A673 (cell line): Measurements from ENCODE around the gene CLCN7. TPM values are rescaled to one million over a fixed set of nuclear protein-coding genes. Genes with fewer than 3 reads are reported as not detected.

Experiments
- BruUV-seq: library from RNA; stranded (reverse); fragments of 400-500 nt; replicated peaks from 2 replicates; lab custom pipeline; 2021; lab: Mats Ljungman, UMichigan
- CTCF ChIA-PET: fragments of 300-600 bp; sonication (Branson Sonifier 250); formaldehyde crosslinking; loops from one replicate; lab custom pipeline; 2022; ENCODE audit warnings: antibody characterized with exemption; lab: Charles Lee
- POLR2A ChIA-PET: fragments of 300-600 bp; sonication (Branson Sonifier 250); formaldehyde crosslinking; loops from one replicate; lab custom pipeline; 2022; ENCODE audit warnings: antibody characterized with exemption; ENCODE audit not compliant: low non-redundant PET; lab: Charles Lee
- DNase-seq: peaks from one replicate; pipeline ENCODE4 v3.0.0-alpha.2; 2015; ENCODE audit warnings: low spot score
- H3K27ac ChIP-seq: fragments of 200-600 bp; sonication (generic); 2 replicates; pipeline ENCODE4 v1.5.1; 2016; ENCODE audit warnings: mixed run types, low read depth, mild to moderate bottlenecking, mixed read lengths, antibody characterized with exemption, low read length; ENCODE audit not compliant: poor library complexity, severe bottlenecking
- H3K27me3 ChIP-seq: fragments of 200-600 bp; sonication (generic); replicated peaks from 2 replicates; pipeline ENCODE4 v1.6.1; 2017; ENCODE audit warnings: mixed run types, low read depth, mild to moderate bottlenecking, mixed read lengths, antibody characterized with exemption, low read length; ENCODE audit not compliant: insufficient read depth, poor library complexity
- H3K36me3 ChIP-seq: fragments of 200-600 bp; sonication (generic); 2 replicates; pipeline ENCODE4 v1.6.1; 2016; ENCODE audit warnings: mixed run types, mild to moderate bottlenecking, mixed read lengths, antibody characterized with exemption, low read length; ENCODE audit not compliant: insufficient read depth, poor library complexity, severe bottlenecking
- H3K4me1 ChIP-seq: fragments of 200-600 bp; sonication (generic); 2 replicates; pipeline ENCODE4 v1.6.1; 2017; ENCODE audit warnings: mixed run types, mild to moderate bottlenecking, mixed read lengths, antibody characterized with exemption, low read length; ENCODE audit not compliant: insufficient read depth, poor library complexity, severe bottlenecking
- H3K4me3 ChIP-seq: fragments of 200-600 bp; sonication (generic); 2 replicates; pipeline ENCODE4 v1.5.1; 2016; ENCODE audit warnings: low read depth, mixed run types, mild to moderate bottlenecking, mixed read lengths, low read length; ENCODE audit not compliant: poor library complexity, severe bottlenecking
- H3K9me3 ChIP-seq: fragments of 200-600 bp; sonication (generic); 2 replicates; pipeline ENCODE4 v1.6.1; 2016; ENCODE audit warnings: mixed run types, low read depth, mild to moderate bottlenecking, mixed read lengths, antibody characterized with exemption, low read length; ENCODE audit not compliant: poor library complexity, severe bottlenecking
- EZH2 ChIP-seq: fragments of 200-600 bp; sonication (generic); IDR thresholded peaks from 2 replicates; pipeline ENCODE4 v1.6.1; 2017; ENCODE audit warnings: borderline replicate concordance, low read depth, mild to moderate bottlenecking, mixed read lengths, antibody characterized with exemption, low read length; ENCODE audit not compliant: poor library complexity, severe bottlenecking
- intact Hi-C: fragments of 100-400 bp; cut with micrococcal nuclease; formaldehyde crosslinking; loops from one replicate; pipeline ENCODE4 v1.10.0; 2022; ENCODE audit not compliant: unreplicated experiment
- total RNA-seq: library from RNA; stranded (reverse); gene quantifications from 2 replicates; pipeline ENCODE4 v1.2.3, GENCODE V29; 2021
- TF ChIP-seq, protein P1 (sequence below): fragments of 300-800, 200-600 bp; sonication (generic); conservative IDR thresholded peaks from 2 replicates; pipeline ENCODE4 v1.5.1; 2017; ENCODE audit warnings: low read depth, mild to moderate bottlenecking, antibody characterized with exemption, low read length, moderate library complexity, mixed read lengths

CLCN7 gene
- total RNA-seq, 1 experiment from 2014 or later: 89.3 TPM

GRCh38 chr16:1397779-1398178, 77.0 kb downstream of the CLCN7 start:
- Histone ChIP-seq H3K4me1 (no peaks in the 10 kb centered on the region), H3K27ac (no peak overlapping the region), H3K27me3 (no peaks in the 10 kb centered on the region), H3K4me3 (no peak overlapping the region), H3K36me3 (no peaks in the 10 kb centered on the region), H3K9me3 (no peaks in the 10 kb centered on the region)
- TF ChIP-seq EZH2: no peak
- TF ChIP-seq, protein P1, sequence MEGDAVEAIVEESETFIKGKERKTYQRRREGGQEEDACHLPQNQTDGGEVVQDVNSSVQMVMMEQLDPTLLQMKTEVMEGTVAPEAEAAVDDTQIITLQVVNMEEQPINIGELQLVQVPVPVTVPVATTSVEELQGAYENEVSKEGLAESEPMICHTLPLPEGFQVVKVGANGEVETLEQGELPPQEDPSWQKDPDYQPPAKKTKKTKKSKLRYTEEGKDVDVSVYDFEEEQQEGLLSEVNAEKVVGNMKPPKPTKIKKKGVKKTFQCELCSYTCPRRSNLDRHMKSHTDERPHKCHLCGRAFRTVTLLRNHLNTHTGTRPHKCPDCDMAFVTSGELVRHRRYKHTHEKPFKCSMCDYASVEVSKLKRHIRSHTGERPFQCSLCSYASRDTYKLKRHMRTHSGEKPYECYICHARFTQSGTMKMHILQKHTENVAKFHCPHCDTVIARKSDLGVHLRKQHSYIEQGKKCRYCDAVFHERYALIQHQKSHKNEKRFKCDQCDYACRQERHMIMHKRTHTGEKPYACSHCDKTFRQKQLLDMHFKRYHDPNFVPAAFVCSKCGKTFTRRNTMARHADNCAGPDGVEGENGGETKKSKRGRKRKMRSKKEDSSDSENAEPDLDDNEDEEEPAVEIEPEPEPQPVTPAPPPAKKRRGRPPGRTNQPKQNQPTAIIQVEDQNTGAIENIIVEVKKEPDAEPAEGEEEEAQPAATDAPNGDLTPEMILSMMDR: no peak
- no peak for DNase-seq
- CTCF ChIA-PET: no interaction called here
- intact Hi-C loops: no loop called here
- BruUV-seq: no TSS peak
- POLR2A ChIA-PET: no interaction called here

DNA sequence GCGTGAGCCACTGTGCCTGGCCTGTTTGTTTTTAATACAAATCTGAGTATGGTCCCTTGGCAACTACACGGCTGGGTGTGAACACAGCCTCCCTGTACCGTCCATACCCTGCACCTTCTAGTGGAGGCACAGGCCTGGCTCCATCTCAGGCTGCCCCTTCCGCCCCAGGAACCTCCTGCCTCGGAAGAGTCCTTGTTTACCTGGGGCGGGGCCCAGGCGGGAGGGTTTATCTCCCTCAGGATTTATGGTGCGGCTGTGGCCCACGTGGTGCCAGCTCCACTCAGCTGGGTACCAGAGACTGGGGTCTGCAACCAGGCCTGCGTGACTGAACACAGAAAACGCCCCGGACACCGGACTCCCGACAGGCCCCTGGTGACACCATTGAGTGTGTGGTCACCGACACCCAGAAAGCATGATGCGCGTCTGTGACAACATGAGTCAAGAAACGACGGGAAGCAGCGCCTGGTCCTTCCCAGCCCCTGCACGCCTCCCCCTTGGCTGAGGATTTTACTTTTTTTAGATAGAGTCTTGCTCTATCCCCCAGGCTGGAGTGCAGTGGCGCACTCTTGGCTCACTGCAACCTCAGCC, 79.3 kb downstream of the CLCN7 start:
- H3K4me1 ChIP-seq: no peaks in the 10 kb centered on the region
- H3K4me3 ChIP-seq: no peak overlapping the region
- intact Hi-C loops: no loop called here
- no peaks in the 10 kb centered on the region for H3K36me3 ChIP-seq
- CTCF ChIA-PET: interaction anchor here (0.6 kb wide), 1 partner anchor 32 kb away, joined by 3 read pairs; no protein-coding TSS in a partner anchor
- H3K9me3 ChIP-seq: no peaks in the 10 kb centered on the region
- TF ChIP-seq EZH2: no peak
- TF ChIP-seq, protein P1: no peak
- POLR2A ChIA-PET: no interaction called here
- H3K27ac ChIP-seq: no peak overlapping the region
- no peak for DNase-seq
- no peaks in the 10 kb centered on the region for H3K27me3 ChIP-seq
- no TSS peak for BruUV-seq

Other genes with a start within 250 kb of the CLCN7 start
- not detected in 2 replicates for gene TPSG1, start 249.8 kb downstream of the CLCN7 start, total RNA-seq
- 9.6 and 16.7 TPM in 2 replicates for gene TPSB2, start 244.8 kb downstream of the CLCN7 start, total RNA-seq
- gene TPSAB1, start 234.3 kb downstream of the CLCN7 start, total RNA-seq: 19.5 and 22.9 TPM in 2 replicates
- gene TPSD1, start 219.0 kb downstream of the CLCN7 start, total RNA-seq: 1.7 and 2.3 TPM in 2 replicates
- gene UBE2I, start 165.4 kb downstream of the CLCN7 start, total RNA-seq: 348 and 361 TPM in 2 replicates
- gene BAIAP3, start 141.4 kb downstream of the CLCN7 start, total RNA-seq: 2.0 and 3.7 TPM in 2 replicates
- 55.0 and 57.2 TPM in 2 replicates for gene TSR3, start 123.2 kb downstream of the CLCN7 start, total RNA-seq
- 20.9 and 32.7 TPM in 2 replicates for gene GNPTG, start 123.1 kb downstream of the CLCN7 start, total RNA-seq
- 86.7 and 88.5 TPM in 2 replicates for gene UNKL, start 60.3 kb downstream of the CLCN7 start, total RNA-seq
- gene UQCC4, start 54.3 kb downstream of the CLCN7 start, total RNA-seq: 17.8 and 19.5 TPM in 2 replicates
- gene PERCC1, start 44.0 kb downstream of the CLCN7 start, total RNA-seq: not detected in 2 replicates
- 1.2 and 1.6 TPM in 2 replicates for gene CCDC154, start 30.5 kb downstream of the CLCN7 start, total RNA-seq
- gene PTX4, start 13.9 kb upstream of the CLCN7 start, total RNA-seq: not detected in 2 replicates
- 62.9 and 67.0 TPM in 2 replicates for gene TELO2, start 18.3 kb upstream of the CLCN7 start, total RNA-seq
- not detected in 2 replicates for gene TMEM204, start 58.6 kb upstream of the CLCN7 start, total RNA-seq
- gene IFT140, start 137.0 kb upstream of the CLCN7 start, total RNA-seq: 21.8 and 34.6 TPM in 2 replicates
- 33.0 and 38.4 TPM in 2 replicates for gene CRAMP1, start 137.3 kb upstream of the CLCN7 start, total RNA-seq
- gene JPT2, start 203.3 kb upstream of the CLCN7 start, total RNA-seq: 197 and 200 TPM in 2 replicates
- 66.9 and 69.2 TPM in 2 replicates for gene MAPK8IP3, start 231.2 kb upstream of the CLCN7 start, total RNA-seq